Right cardiac atrium (tissue), 5 donors: ENCODE results near the gene COL8A2. TPM values are rescaled to one million over a fixed set of nuclear protein-coding genes. Genes with fewer than 3 reads are reported as not detected.
A peak's percentile ranks its signal among the peaks of the same experiment; 100 is the strongest.

Experiments
- ATAC-seq, 2 donors: fragments of 200-7000 bp; cut with Tn5 transposase; one replicate each; pipeline versions ENCODE4 v1.8.0 to v1.9.1; 2020; ENCODE audit warnings: moderate library complexity in 2 of 2, mild to moderate bottlenecking in 1 of 2
- DNase-seq, 3 donors: peaks; one replicate each; pipeline ENCODE4 v3.0.0-alpha.2; 2020
- H3K27ac ChIP-seq: one replicate; pipeline ENCODE4 v1.5.1; 2013; ENCODE audit warnings: mild to moderate bottlenecking, low read length, control low read depth, moderate library complexity
- H3K27me3 ChIP-seq: one replicate; pipeline ENCODE4 v1.6.1; 2013; ENCODE audit not compliant: control insufficient read depth, insufficient read depth
- H3K4me1 ChIP-seq: one replicate; pipeline ENCODE4 v1.6.1; 2013; ENCODE audit warnings: low read length; ENCODE audit not compliant: control insufficient read depth, insufficient read depth
- H3K4me3 ChIP-seq: one replicate; pipeline ENCODE4 v1.5.1; 2013; ENCODE audit warnings: low read length, control low read depth
- H3K9me3 ChIP-seq: one replicate; pipeline ENCODE4 v1.6.1; 2013; ENCODE audit warnings: low read length; ENCODE audit not compliant: control insufficient read depth
- WGBS: extraction: QIAGEN DNeasy Blood & Tissue Kit; methylation state at CpG from one replicate; pipeline ENCODE4 v1.1.7; 2013; 5-methylcytosine and 5-hydroxymethylcytosine counted together
- intact Hi-C, 4 donors: fragments of 100-400 bp; cut with DNase I; formaldehyde crosslinking; loops; one replicate each; pipeline versions ENCODE4 v1.11.0 to v1.14.0; 2022 to 2023
- polyA plus RNA-seq: library from polyadenylated mRNA; stranded (reverse); fragments of 200-250 nt; gene quantifications from one replicate; pipeline ENCODE4 v1.2.3, GENCODE V29; 2013
- total RNA-seq, 4 donors: library from RNA; stranded (reverse); fragmentation: NEBNext Ultra II Directional; extraction: Animal tissue kit (Norgen Biotek cat#: 25700); gene quantifications; one replicate each; pipeline ENCODE4 v1.2.1, GENCODE V29; 2021
- donor health status: healthy with polysubstance abuse.
- donor health status: DM: no; HTN: yes; CAD: no.
- donor health status: DM: no; HTN: no; CAD: no.
- donor health status: DM: no; HTN: yes; CAD: no; lungs with severe emphysema.
- donor health status: DM: yes; HTN: yes; CAD: no.

Gene COL8A2
- total and polyA plus RNA-seq, 5 donors: 2.4 to 4.1 (median 3.1) TPM

DNA sequence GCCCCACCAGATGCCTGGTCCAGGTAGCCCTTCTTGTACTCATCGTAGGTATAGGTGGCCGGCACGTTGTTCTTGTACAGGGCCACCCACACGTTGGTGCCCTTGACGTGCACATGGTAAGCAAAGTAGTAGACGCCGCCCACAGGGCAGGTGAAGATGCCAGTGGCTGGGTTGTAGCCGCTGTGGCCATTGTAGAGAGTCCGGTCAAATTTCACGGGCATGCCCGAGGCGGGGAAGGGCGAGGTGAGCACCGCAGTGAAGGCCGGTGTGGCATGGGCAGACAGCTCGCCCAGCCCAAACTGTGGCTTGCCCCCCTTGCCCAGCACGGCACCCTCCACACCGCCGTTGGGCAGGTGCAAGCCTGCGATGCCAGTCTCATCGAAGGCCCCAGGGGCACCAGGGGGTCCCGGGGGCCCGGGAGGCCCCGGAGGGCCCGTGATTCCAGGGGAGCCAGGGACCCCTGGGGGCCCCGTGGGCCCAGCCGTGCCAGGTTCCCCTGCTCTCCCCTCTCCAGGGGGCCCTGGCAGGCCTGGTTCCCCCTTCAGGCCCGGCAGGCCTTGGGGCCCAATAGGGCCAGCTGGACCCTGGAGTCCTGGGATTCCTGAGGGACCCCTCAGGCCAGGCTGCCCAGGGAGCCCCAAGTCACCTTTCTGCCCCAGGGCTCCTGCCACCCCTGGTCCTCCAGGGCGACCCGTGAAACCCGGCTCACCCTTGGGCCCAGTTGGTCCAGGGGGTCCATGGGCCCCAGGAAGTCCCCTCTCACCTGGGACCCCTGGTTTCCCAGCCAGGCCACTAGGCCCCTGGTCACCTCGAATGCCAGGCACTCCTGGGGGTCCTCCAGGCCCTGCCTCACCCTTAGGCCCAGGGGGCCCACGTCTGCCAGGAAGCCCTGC is 27.1 kb downstream of the COL8A2 start:
- Histone ChIP-seq H3K27ac (no peak overlapping the region), H3K4me1 (no peaks in the 10 kb centered on the region), H3K9me3 (no peaks in the 10 kb centered on the region), H3K27me3 (no peaks in the 10 kb centered on the region), H3K4me3 (no peak overlapping the region)
- DNase-seq: peak in 2 of 3 donors; percentile 62 to 64
- whole genome bisulfite sequencing: 93% methylated on average over 33 of the region's 33 CpGs
- intact Hi-C loops: loop anchor here in 2 of 4 donors (2.0 to 5.0 kb wide), 2 partner anchors 37 to 324 kb away; no protein-coding TSS in a partner anchor
- ATAC-seq: peak in 1 of 2 donors; percentile 1

DNA sequence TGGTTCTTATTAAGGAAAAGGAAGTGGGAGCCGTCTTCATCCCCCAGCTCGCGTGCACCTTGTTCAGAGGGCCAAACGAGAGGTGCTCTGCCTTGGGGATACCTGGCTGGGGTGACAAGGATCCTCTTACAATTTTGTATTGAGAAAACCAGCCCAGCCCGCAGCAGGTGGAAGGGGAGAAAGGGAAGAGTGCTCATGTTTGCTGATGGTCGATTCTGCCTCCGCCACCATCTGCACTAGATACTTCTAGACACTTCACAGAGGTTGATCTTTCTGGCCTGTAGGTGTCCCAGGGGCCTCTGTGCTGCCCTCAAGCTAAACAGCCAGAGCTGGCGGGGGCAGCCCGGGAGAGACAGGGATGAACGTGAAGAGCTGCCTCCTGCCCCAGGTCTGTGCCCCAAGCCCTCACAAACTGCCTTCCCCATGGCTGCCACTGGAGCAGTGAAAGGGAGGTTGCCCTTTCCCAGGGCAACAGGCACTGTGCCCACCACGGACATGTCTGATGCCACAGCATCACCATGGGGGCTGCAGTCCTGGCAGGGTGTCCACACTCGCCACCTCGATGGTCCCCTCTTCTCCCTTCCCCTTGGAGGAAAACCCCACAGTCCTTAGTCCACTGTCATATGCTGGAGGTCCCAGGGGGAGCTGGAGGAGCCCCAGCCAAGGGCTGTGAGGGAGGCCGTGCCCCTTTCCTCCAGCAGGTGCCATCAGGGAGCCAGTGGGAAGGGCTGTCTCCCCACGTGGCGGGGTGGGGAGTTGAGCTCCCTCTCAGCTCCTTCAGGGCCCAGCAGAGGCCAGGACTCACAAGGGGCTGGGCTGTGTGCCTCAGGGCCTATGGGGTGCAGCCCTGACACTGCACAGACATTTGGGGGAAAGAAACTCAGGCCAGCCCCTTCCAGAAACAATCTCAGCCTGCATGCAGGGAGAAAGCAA is 28.3 kb downstream of the COL8A2 start:
- H3K4me1 ChIP-seq: no peaks in the 10 kb centered on the region
- H3K9me3 ChIP-seq: no peaks in the 10 kb centered on the region
- DNase-seq: peak in 1 of 3 donors; percentile 42
- peak in 1 of 2 donors; percentile 5 for ATAC-seq
- intact Hi-C loops: loop anchor here in 2 of 4 donors (2.0 to 5.0 kb wide), 2 partner anchors 38 to 326 kb away; no protein-coding TSS in a partner anchor
- 62% methylated on average over 16 of the region's 16 CpGs for WGBS
- H3K27ac ChIP-seq: no peak overlapping the region
- H3K27me3 ChIP-seq: no peaks in the 10 kb centered on the region
- no peak overlapping the region for H3K4me3 ChIP-seq

DNA sequence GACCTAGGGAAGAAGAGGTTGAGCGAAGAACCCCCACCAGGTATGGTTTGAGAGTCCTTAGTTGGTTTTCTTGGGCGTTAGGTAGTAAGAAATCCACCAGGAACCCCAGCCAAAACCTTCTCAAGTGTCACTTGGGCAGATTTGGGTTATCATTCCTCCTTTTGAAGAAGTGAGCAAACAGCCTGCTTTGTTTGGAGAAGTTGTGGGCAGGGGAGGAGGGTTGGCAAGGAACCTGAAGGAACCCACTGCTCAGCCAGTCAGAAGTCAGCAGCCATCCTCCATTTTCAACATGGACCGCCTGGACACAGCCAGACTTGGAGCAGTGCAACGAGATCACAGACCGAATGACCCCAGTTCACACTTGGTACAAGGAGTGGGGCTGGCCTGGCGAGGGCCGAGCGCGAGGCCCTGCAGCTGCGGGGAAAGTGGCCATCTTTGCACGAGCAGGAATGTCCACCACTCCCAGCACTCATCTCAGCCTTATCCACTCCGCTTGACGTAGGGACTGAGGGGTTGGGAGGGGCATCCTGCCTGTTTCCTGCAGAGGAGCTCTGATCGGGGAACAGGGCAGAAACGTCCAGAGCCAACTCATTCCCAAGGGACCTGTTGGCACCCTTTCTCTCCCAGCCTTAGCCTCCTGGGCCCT is 29.1 kb downstream of the COL8A2 start:
- peak; percentile 5 to 61 for ATAC-seq
- peak; percentile 45 to 59 (median 57) for DNase-seq
- WGBS: 55% methylated on average over 15 of the region's 15 CpGs
- no peaks in the 10 kb centered on the region for H3K9me3 ChIP-seq
- H3K4me1 ChIP-seq: no peaks in the 10 kb centered on the region
- no peaks in the 10 kb centered on the region for H3K27me3 ChIP-seq
- no peak overlapping the region for H3K4me3 ChIP-seq
- H3K27ac ChIP-seq: no peak overlapping the region
- intact Hi-C loops: loop anchor here in 2 of 4 donors (2.0 to 5.0 kb wide), 2 partner anchors 39 to 326 kb away; no protein-coding TSS in a partner anchor

DNA sequence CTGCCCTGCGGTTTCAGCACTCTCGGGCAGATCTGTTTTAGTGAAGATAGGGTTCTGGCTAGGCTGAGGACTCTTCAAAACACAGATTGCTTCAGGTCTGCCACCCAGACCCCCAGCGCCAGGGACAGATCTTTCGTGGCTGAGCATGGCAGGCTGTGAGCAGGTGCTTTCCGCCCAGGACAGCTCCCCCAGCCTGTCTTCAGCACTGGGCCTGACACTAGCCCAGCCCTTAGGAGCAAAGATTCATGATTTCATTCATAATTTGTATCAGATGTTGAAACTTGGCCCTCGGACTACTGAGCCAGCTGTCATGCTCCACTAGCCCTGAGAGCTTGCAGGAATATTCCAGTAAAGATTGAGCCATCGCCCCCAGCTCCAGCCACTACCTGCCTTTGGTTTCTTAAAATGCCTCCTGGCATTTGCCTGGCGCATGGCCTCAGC is 30.4 kb downstream of the COL8A2 start:
- no peak for ATAC-seq
- Histone ChIP-seq H3K4me1 (peaks cover under 1% of the 10 kb centered on the region), H3K27me3 (no peaks in the 10 kb centered on the region), H3K9me3 (no peaks in the 10 kb centered on the region), H3K4me3 (no peak overlapping the region), H3K27ac (no peak overlapping the region)
- no peak for DNase-seq
- 86% methylated on average over 8 of the region's 8 CpGs for WGBS
- intact Hi-C loops: loop anchor here in 1 of 4 donors (5.0 kb wide), 1 partner anchor 328 kb away; no protein-coding TSS in a partner anchor

DNA sequence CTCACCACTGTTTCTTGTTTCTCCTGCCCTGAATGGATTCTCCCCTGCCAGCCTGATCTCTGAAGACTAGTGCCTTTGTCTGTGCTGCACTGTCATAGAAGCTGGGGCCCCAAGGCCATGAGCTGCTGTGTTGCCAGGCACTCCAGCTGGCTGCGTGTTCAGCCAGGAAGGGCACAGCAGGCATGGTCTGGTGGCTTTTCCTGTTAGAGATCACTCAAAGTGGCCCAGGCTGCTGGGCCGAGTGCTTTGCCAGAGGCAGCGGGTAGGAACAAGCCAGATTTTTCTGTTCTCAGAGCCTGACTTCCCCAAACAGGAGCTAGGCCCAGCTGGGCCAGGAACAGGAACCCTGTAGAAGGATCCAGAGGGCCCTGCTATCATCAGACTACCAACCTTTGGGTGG is 31.1 kb downstream of the COL8A2 start:
- no peaks in the 10 kb centered on the region for H3K27me3 ChIP-seq
- no peaks in the 10 kb centered on the region for H3K9me3 ChIP-seq
- no peak overlapping the region for H3K27ac ChIP-seq
- H3K4me3 ChIP-seq: no peak overlapping the region
- ATAC-seq (no peak), DNase-seq (no peak)
- H3K4me1 ChIP-seq: peaks cover 3% of the 10 kb centered on the region
- 84% methylated on average over 3 of the region's 3 CpGs for WGBS
- intact Hi-C loops: no loop called here

DNA sequence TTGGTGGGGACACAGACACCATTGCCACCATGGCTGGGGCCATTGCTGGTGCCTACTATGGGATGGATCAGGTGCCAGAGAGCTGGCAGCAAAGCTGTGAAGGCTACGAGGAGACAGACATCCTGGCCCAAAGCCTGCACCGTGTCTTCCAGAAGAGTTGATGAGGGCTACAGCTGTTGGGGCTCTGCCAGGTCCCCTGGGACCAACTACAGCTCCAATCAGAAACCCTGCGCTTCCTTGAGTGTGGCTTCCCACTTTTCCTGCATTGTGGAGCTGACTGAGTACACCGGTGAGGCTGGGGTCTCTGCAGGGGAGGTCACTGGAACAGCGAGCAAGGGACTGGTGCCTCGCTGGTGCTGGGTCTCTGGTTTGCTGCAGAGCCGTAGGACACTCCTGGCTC is 31.8 kb downstream of the COL8A2 start:
- H3K4me3 ChIP-seq: no peak overlapping the region
- H3K4me1 ChIP-seq: peaks cover 3% of the 10 kb centered on the region
- no peaks in the 10 kb centered on the region for H3K9me3 ChIP-seq
- H3K27ac ChIP-seq: no peak overlapping the region
- ATAC-seq (no peak), DNase-seq (peak in 1 of 3 donors; percentile 58)
- WGBS: 72% methylated on average over 7 of the region's 7 CpGs
- H3K27me3 ChIP-seq: no peaks in the 10 kb centered on the region
- intact Hi-C loops: no loop called here

DNA sequence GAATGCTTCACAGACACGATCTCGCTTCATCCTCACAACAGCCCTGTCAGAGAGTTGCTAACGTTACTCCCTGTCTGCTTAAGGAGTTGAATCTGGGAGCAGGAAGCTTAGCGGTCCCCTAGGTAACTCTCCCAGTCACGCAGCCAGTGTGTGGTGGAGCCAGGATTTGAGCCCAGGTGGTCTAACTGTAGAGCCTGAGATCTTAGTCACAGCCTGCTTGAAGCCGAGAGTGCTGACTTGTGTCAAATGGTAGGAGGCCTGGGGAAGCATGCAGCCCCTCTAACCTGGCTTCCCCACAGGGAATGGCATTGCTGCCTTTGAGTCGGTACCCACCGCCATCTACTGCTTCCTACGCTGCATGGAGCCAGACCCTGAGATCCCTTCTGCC is 32.2 kb downstream of the COL8A2 start:
- Histone ChIP-seq H3K27ac (no peak overlapping the region), H3K27me3 (no peaks in the 10 kb centered on the region), H3K4me1 (peaks cover 3% of the 10 kb centered on the region), H3K9me3 (no peaks in the 10 kb centered on the region), H3K4me3 (no peak overlapping the region)
- no peak for ATAC-seq
- intact Hi-C loops: no loop called here
- WGBS: 90% methylated on average over 9 of the region's 9 CpGs
- no peak for DNase-seq

DNA sequence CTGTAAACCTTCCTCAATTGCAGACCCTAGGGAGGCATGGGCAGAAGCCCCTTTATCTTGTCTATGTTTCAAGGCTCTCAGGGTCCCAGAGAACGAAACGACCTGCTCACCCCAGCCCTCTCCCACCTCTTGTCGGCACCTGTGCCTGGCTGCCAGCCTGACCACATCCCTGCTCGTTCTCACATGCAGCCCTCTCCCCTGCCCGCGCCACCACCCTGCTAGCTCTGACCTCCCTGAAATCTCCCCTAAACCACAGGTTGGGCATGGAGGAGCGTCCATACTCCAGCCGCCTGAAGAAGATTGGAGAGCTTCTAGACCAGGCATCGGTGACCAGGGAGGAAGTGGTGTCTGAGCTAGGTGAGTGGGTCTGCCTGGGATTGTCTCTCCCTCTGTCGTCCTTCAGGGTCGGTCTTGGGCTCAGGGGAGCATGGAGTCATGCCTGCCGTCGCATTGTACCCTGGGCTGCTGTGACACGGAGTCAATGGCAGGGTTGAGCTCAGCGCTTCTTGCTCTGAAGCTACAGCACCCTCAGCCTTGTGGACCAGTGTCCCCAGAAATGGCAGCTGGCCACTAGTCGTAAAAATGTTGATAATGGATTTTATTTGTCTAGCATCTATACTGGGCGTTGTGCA is 32.7 kb downstream of the COL8A2 start:
- Histone ChIP-seq H3K9me3 (no peaks in the 10 kb centered on the region), H3K4me1 (peaks cover 3% of the 10 kb centered on the region), H3K27ac (no peak overlapping the region), H3K4me3 (no peak overlapping the region), H3K27me3 (no peaks in the 10 kb centered on the region)
- intact Hi-C loops: no loop called here
- DNase-seq (peak in 1 of 3 donors; percentile 50), ATAC-seq (no peak)
- 90% methylated on average over 17 of the region's 17 CpGs for WGBS

DNA sequence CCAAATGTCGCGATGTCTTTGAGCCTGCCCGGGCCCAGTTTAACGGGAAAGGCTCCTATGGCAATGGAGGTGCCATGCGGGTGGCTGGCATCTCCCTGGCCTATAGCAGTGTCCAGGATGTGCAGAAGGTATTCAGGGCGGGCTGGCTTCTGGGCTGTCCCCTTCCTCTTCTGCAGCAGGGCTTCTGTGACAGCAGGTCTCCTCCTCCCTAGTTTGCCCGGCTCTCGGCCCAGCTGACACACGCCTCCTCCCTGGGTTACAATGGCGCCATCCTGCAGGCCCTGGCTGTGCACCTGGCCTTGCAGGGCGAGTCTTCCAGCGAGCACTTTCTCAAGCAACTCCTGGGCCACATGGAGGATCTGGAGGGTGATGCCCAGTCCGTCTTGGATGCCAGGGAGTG is 33.3 kb downstream of the COL8A2 start:
- H3K4me3 ChIP-seq: no peak overlapping the region
- H3K27ac ChIP-seq: no peak overlapping the region
- H3K27me3 ChIP-seq: no peaks in the 10 kb centered on the region
- ATAC-seq (no peak), DNase-seq (peak in 1 of 3 donors; percentile 31)
- 94% methylated on average over 13 of the region's 13 CpGs for WGBS
- no peaks in the 10 kb centered on the region for H3K9me3 ChIP-seq
- peaks cover 3% of the 10 kb centered on the region for H3K4me1 ChIP-seq
- intact Hi-C loops: no loop called here

DNA sequence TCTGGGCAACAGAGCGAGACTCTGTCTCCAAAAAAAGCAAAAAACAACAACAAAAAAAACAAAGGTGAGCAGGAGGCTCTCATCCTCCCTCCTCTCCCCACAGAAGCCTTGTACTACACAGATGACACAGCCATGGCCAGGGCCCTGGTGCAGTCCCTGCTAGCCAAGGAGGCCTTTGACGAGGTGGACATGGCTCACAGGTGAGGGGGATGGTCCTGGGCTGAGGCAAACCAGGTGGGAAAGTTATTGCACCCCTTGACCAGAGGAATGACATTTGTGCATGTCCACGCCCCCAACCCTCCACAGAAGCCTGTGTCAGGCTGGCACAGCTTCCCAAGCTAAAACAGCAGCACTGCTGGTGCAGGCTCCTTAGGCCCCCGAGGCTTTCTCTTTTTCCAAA is 33.9 kb downstream of the COL8A2 start:
- Histone ChIP-seq H3K27me3 (no peaks in the 10 kb centered on the region), H3K4me1 (peaks cover 3% of the 10 kb centered on the region), H3K4me3 (no peak overlapping the region), H3K9me3 (no peaks in the 10 kb centered on the region), H3K27ac (no peak overlapping the region)
- 92% methylated on average over 4 of the region's 4 CpGs for WGBS
- ATAC-seq: no peak
- peak in 1 of 3 donors; percentile 32 for DNase-seq
- intact Hi-C loops: no loop called here
